HG03103 (cell line): ENCODE measurements around the gene RASGEF1C.
"Not testable (repeated sequence)": the region's sequence is repeated elsewhere in the genome, so short reads cannot be mapped to it uniquely, and the experiment has no call there.

Source experiments
- ATAC-seq: cut with Tn5 transposase; IDR thresholded peaks from one replicate; pipeline ENCODE4 v1.9.1; 2021; ENCODE audit warnings: low read depth; ENCODE audit not compliant: unreplicated experiment

RASGEF1C gene

GRCh38 chr5:180124662-180125061 lies 84.3 kb downstream of the RASGEF1C start:
- not testable (repeated sequence) for ATAC-seq

GRCh38 chr5:180122875-180123274 lies 86.1 kb downstream of the RASGEF1C start:
- no peak for ATAC-seq

- no peak for ATAC-seq
Observed at GRCh38 chr5:180121826-180122413, 87.1 kb downstream of the RASGEF1C start.

- ATAC-seq, result no peak
Observed at GRCh38 chr5:180120237-180121101, 88.5 kb downstream of the RASGEF1C start.

- no peak for ATAC-seq
Observed at GRCh38 chr5:180119903-180120236, 89.1 kb downstream of the RASGEF1C start.

GRCh38 chr5:180119031-180119902 lies 89.7 kb downstream of the RASGEF1C start:
- no peak for ATAC-seq

GRCh38 chr5:180118391-180118791 lies 90.6 kb downstream of the RASGEF1C start:
- no peak for ATAC-seq

GRCh38 chr5:180117000-180117725 lies 91.8 kb downstream of the RASGEF1C start:
- ATAC-seq, result no peak

GRCh38 chr5:180116077-180116999 lies 92.7 kb downstream of the RASGEF1C start:
- no peak for ATAC-seq

GRCh38 chr5:180115326-180116076 lies 93.5 kb downstream of the RASGEF1C start:
- no peak for ATAC-seq

- ATAC-seq, result no peak
Observed at GRCh38 chr5:180114304-180115003, 94.6 kb downstream of the RASGEF1C start.

- no peak for ATAC-seq
Observed at GRCh38 chr5:180113660-180114303, 95.2 kb downstream of the RASGEF1C start.

- no peak for ATAC-seq
Observed at GRCh38 chr5:180112181-180112861, 96.7 kb downstream of the RASGEF1C start.

- no peak for ATAC-seq
Observed at GRCh38 chr5:180111273-180112002, 97.6 kb downstream of the RASGEF1C start.

GRCh38 chr5:180109920-180110319 lies 99.1 kb downstream of the RASGEF1C start:
- ATAC-seq, result no peak

GRCh38 chr5:180107005-180107404 lies 102.0 kb downstream of the RASGEF1C start:
- no peak for ATAC-seq
